HepG2 (cell line): ENCODE measurements around the gene GSS. TPM values are rescaled to one million over a fixed set of nuclear protein-coding genes. Genes with fewer than 3 reads are reported as not detected.

ENCODE experiments used
- AHR ChIP-seq: IDR thresholded peaks from 2 replicates; pipeline ENCODE4 v1.6.1; 2018; ENCODE audit warnings: missing genetic modification reagents, missing compliant biosample characterization
- BORCS8-MEF2B ChIP-seq: sonication (generic); formaldehyde crosslinking; IDR thresholded peaks from 2 replicates; pipeline ENCODE4 v1.8.0; 2022; ENCODE audit warnings: mild to moderate bottlenecking, missing genetic modification reagents
- CBX2 ChIP-seq, 2 experiments: fragments of 200-600 bp in 1 of 2; sonication (generic); formaldehyde crosslinking in 1 of 2; IDR thresholded peaks; 2 replicates each; pipeline versions ENCODE4 v1.7.0 to v1.8.1; 2018 to 2022; ENCODE audit warnings: low read depth in 2 of 2, low read length in 1 of 2, mild to moderate bottlenecking in 1 of 2, missing genetic modification reagents in 1 of 2
- FOXA1 ChIP-seq, 2 experiments: fragments of 450-650 bp in 1 of 2; sonication (generic) in 1 of 2; formaldehyde crosslinking in 1 of 2; IDR thresholded peaks; 2 replicates each; pipeline versions ENCODE4 v1.4.0 to v1.6.1; 2016 to 2020; ENCODE audit warnings: missing genetic modification reagents in 1 of 2
- MAZ ChIP-seq, 2 experiments: sonication (generic) in 1 of 2; formaldehyde crosslinking in 1 of 2; IDR thresholded peaks; 2 replicates each; pipeline versions ENCODE4 v1.5.0 to v1.6.1; 2012 to 2020; ENCODE audit warnings: low read depth in 2 of 2, mild to moderate bottlenecking in 2 of 2, borderline replicate concordance in 1 of 2, improper control_type of control experiment in 1 of 2, low read length in 1 of 2, missing genetic modification reagents in 1 of 2, moderate library complexity in 1 of 2
- RBM22 ChIP-seq: fragments of 200-400 bp; formaldehyde crosslinking; optimal IDR thresholded peaks from 2 replicates; pipeline ENCODE3; 2017; ENCODE audit warnings: mild to moderate bottlenecking, low read length, moderate library complexity
- TCF7L2 ChIP-seq: IDR thresholded peaks from 2 replicates; pipeline ENCODE4 v1.6.1; 2011; ENCODE audit warnings: mild to moderate bottlenecking, low read depth, low read length, moderate library complexity
- TP53 ChIP-seq: sonication (generic); formaldehyde crosslinking; conservative IDR thresholded peaks from 2 replicates; pipeline ENCODE4 v1.4.0; 2020; ENCODE audit warnings: missing genetic modification reagents
- ZNF264 ChIP-seq: sonication (generic); formaldehyde crosslinking; IDR thresholded peaks from 2 replicates; pipeline ENCODE4 v1.4.0; 2020; ENCODE audit warnings: missing genetic modification reagents
- ZNF652 ChIP-seq: IDR thresholded peaks from 2 replicates; pipeline ENCODE4 v1.6.1; 2016; ENCODE audit warnings: low read depth, borderline replicate concordance
- ZSCAN31 ChIP-seq: sonication (generic); formaldehyde crosslinking; IDR thresholded peaks from 2 replicates; pipeline ENCODE4 v1.5.0; 2020; ENCODE audit warnings: low read depth, mild to moderate bottlenecking, missing genetic modification reagents
- polyA plus RNA-seq, 8 experiments: library from polyadenylated mRNA; depleted of rRNA in 3 of 8; stranded (reverse) in 7 of 8; unstranded in 1 of 8; fragments of >200 nt; fragmentation: Illumina TruSeq in 4 of 8; extraction: Trizol in 4 of 8; gene quantifications; 2 replicates each; pipeline versions ENCODE4 v1.2.1 to v1.2.3, GENCODE V29; 2011 to 2016; ENCODE audit warnings: low read depth in 4 of 8, missing spikeins in 1 of 8, mixed read lengths in 1 of 8; ENCODE audit not compliant: insufficient read depth in 1 of 8
- total RNA-seq, 5 experiments: library from RNA; depleted of rRNA; stranded (reverse); fragments of >200 nt; fragmentation: Illumina TruSeq; extraction: Trizol; gene quantifications; 2 replicates each; pipeline ENCODE4 v1.2.3, GENCODE V29; 2016; ENCODE audit warnings: low read depth in 1 of 5
- TF ChIP-seq, protein P1 (sequence below): sonication (generic); formaldehyde crosslinking; IDR thresholded peaks from 2 replicates; pipeline ENCODE4 v1.5.0; 2020; ENCODE audit warnings: mild to moderate bottlenecking, missing genetic modification reagents, borderline replicate concordance
- TF ChIP-seq, protein P2 (sequence below): sonication (generic); IDR thresholded peaks from 2 replicates; pipeline ENCODE4 v1.6.1; 2016; ENCODE audit warnings: low read depth, borderline replicate concordance
- TF ChIP-seq, protein P3 (sequence below): sonication (generic); formaldehyde crosslinking; IDR thresholded peaks from 2 replicates; pipeline ENCODE4 v1.5.0; 2020; ENCODE audit warnings: mild to moderate bottlenecking, missing genetic modification reagents, moderate library complexity
- TF ChIP-seq, protein P4 (sequence below): sonication (generic); formaldehyde crosslinking; IDR thresholded peaks from 2 replicates; pipeline ENCODE4 v1.9.0; 2021; ENCODE audit warnings: mild to moderate bottlenecking, missing genetic modification reagents

Gene GSS
- total and polyA plus RNA-seq, 2 of the 13 experiments (the other 11 are each of a cell fraction or from before 2014, with no cell fraction given), result 80.1 to 102 TPM

DNA sequence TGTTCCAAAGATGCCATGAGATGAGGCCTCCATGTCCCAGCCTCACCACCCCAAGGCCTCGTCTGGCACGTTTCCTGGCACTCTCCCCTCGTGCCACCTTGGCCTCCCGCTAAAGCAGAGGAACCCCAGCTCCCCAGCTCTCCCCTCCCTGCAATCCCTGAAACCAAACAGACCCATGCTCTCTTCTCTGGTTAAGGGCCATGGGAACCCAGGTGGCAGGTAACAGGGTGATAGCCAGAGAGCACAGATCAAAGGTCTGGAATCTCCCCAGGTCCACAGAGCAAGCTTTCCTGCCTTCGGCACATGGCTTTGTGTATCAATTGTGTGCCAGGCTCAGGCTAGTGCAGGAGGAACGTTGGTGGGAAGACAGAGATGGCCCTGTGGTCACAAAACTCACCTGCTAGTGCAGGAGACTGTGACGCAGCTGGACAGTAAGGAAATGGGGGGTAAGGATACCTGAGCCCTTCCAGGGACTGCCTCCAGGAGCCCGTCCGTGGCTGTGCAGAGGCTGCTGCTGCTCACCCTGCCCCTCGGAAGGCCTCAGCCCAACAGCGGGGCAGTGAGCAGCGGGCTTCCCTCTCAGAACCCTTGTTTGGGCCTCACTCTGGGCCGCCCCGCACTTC is 39.0 kb upstream of the GSS start (continued):
- TF ChIP-seq MAZ (IDR thresholded peaks at IDR 0.05; ENCODE audit: borderline replicate concordance, low read depth, low read length) (no peak), MAZ (CRISPR knock-in tag; IDR thresholded peaks at IDR 0.05; ENCODE audit: low read depth) (0 out of 2 replicates have a peak, but pooled peaks have one; percentile 40), FOXA1 (IDR thresholded peaks at IDR 0.05) (no peak), FOXA1 (CRISPR knock-in tag; IDR thresholded peaks at IDR 0.05) (no peak), RBM22 (peak; percentile 16), AHR (CRISPR knock-in tag) (0 out of 2 replicates have a peak, but pooled peaks have one; percentile 58), ZNF652 (CRISPR knock-in tag) (no peak), TP53 (no peak), CBX2 (IDR thresholded peaks at IDR 0.05; ENCODE audit: low read depth, low read length) (no peak), CBX2 (CRISPR knock-in tag; IDR thresholded peaks at IDR 0.05; ENCODE audit: low read depth) (no peak), ZSCAN31 (CRISPR knock-in tag) (no peak), TCF7L2 (no peak), BORCS8-MEF2B (CRISPR knock-in tag) (peak; percentile 62; the same call in 1 of the 2 replicates), ZNF264 (no peak)
- TF ChIP-seq, protein P1, sequence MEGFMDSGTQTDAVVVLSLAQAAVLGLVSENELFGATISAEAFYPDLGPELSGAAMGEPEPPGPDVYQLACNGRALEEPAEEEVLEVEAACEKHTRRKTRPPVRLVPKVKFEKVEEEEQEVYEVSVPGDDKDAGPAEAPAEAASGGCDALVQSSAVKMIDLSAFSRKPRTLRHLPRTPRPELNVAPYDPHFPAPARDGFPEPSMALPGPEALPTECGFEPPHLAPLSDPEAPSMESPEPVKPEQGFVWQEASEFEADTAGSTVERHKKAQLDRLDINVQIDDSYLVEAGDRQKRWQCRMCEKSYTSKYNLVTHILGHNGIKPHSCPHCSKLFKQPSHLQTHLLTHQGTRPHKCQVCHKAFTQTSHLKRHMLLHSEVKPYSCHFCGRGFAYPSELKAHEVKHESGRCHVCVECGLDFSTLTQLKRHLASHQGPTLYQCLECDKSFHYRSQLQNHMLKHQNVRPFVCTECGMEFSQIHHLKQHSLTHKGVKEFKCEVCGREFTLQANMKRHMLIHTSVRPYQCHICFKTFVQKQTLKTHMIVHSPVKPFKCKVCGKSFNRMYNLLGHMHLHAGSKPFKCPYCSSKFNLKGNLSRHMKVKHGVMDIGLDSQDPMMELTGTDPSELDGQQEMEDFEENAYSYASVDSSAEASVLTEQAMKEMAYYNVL (CRISPR knock-in tag), result no peak
- TF ChIP-seq, protein P2, sequence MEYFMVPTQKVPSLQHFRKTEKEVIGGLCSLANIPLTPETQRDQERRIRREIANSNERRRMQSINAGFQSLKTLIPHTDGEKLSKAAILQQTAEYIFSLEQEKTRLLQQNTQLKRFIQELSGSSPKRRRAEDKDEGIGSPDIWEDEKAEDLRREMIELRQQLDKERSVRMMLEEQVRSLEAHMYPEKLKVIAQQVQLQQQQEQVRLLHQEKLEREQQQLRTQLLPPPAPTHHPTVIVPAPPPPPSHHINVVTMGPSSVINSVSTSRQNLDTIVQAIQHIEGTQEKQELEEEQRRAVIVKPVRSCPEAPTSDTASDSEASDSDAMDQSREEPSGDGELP, result peak; percentile 35; the same call in 1 of the 2 replicates
- TF ChIP-seq, protein P3, sequence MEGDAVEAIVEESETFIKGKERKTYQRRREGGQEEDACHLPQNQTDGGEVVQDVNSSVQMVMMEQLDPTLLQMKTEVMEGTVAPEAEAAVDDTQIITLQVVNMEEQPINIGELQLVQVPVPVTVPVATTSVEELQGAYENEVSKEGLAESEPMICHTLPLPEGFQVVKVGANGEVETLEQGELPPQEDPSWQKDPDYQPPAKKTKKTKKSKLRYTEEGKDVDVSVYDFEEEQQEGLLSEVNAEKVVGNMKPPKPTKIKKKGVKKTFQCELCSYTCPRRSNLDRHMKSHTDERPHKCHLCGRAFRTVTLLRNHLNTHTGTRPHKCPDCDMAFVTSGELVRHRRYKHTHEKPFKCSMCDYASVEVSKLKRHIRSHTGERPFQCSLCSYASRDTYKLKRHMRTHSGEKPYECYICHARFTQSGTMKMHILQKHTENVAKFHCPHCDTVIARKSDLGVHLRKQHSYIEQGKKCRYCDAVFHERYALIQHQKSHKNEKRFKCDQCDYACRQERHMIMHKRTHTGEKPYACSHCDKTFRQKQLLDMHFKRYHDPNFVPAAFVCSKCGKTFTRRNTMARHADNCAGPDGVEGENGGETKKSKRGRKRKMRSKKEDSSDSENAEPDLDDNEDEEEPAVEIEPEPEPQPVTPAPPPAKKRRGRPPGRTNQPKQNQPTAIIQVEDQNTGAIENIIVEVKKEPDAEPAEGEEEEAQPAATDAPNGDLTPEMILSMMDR (CRISPR knock-in tag), result 0 out of 2 replicates have a peak, but pooled peaks have one; percentile 3
- TF ChIP-seq, protein P4, sequence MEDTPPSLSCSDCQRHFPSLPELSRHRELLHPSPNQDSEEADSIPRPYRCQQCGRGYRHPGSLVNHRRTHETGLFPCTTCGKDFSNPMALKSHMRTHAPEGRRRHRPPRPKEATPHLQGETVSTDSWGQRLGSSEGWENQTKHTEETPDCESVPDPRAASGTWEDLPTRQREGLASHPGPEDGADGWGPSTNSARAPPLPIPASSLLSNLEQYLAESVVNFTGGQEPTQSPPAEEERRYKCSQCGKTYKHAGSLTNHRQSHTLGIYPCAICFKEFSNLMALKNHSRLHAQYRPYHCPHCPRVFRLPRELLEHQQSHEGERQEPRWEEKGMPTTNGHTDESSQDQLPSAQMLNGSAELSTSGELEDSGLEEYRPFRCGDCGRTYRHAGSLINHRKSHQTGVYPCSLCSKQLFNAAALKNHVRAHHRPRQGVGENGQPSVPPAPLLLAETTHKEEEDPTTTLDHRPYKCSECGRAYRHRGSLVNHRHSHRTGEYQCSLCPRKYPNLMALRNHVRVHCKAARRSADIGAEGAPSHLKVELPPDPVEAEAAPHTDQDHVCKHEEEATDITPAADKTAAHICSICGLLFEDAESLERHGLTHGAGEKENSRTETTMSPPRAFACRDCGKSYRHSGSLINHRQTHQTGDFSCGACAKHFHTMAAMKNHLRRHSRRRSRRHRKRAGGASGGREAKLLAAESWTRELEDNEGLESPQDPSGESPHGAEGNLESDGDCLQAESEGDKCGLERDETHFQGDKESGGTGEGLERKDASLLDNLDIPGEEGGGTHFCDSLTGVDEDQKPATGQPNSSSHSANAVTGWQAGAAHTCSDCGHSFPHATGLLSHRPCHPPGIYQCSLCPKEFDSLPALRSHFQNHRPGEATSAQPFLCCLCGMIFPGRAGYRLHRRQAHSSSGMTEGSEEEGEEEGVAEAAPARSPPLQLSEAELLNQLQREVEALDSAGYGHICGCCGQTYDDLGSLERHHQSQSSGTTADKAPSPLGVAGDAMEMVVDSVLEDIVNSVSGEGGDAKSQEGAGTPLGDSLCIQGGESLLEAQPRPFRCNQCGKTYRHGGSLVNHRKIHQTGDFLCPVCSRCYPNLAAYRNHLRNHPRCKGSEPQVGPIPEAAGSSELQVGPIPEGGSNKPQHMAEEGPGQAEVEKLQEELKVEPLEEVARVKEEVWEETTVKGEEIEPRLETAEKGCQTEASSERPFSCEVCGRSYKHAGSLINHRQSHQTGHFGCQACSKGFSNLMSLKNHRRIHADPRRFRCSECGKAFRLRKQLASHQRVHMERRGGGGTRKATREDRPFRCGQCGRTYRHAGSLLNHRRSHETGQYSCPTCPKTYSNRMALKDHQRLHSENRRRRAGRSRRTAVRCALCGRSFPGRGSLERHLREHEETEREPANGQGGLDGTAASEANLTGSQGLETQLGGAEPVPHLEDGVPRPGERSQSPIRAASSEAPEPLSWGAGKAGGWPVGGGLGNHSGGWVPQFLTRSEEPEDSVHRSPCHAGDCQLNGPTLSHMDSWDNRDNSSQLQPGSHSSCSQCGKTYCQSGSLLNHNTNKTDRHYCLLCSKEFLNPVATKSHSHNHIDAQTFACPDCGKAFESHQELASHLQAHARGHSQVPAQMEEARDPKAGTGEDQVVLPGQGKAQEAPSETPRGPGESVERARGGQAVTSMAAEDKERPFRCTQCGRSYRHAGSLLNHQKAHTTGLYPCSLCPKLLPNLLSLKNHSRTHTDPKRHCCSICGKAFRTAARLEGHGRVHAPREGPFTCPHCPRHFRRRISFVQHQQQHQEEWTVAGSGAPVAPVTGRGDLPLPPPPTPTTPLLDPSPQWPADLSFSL, result no peak
